K562 (cell line): ENCODE data around the gene CHTF8. TPM values are rescaled to one million over a fixed set of nuclear protein-coding genes. Genes with fewer than 3 reads are reported as not detected.

Experiments used
- BHLHE40 ChIP-seq: IDR thresholded peaks from 2 replicates; pipeline ENCODE4 v1.6.1; 2011; ENCODE audit warnings: low read length, improper control_type of control experiment
- BRCA1 ChIP-seq, 2 experiments: fragments of 450-650 bp in 1 of 2; sonication (generic) in 1 of 2; formaldehyde crosslinking in 1 of 2; IDR thresholded peaks; 2 replicates each; pipeline versions ENCODE4 v1.5.0 to v1.6.1; 2017 to 2020; ENCODE audit warnings: mild to moderate bottlenecking in 1 of 2, missing genetic modification reagents in 1 of 2
- CBX3 ChIP-seq, 2 experiments: IDR thresholded peaks; 1 replicate in 1 of 2; 2 replicates in 1 of 2; pipeline ENCODE4 v1.6.1; 2012; ENCODE audit warnings: inconsistent platforms in 2 of 2, low read length in 2 of 2, borderline replicate concordance in 1 of 2, control low read depth in 1 of 2
- CCAR2 ChIP-seq: fragments of 200-400 bp; formaldehyde crosslinking; IDR thresholded peaks from 2 replicates; pipeline ENCODE4 v1.6.1; 2017; ENCODE audit warnings: mild to moderate bottlenecking, low read depth, low read length
- EWSR1 ChIP-seq: fragments of 450-650 bp; IDR thresholded peaks from 2 replicates; pipeline ENCODE4 v1.6.1; 2018; ENCODE audit warnings: borderline replicate concordance, mild to moderate bottlenecking, low read depth, moderate library complexity; ENCODE audit not compliant: partially characterized antibody
- FOS ChIP-seq: IDR thresholded peaks from 3 replicates; pipeline ENCODE4 v1.6.1; 2011; ENCODE audit not compliant: insufficient read length; ENCODE audit errors: extremely low read depth
- HDAC2 ChIP-seq: fragments of 450-650 bp; IDR thresholded peaks from 2 replicates; pipeline ENCODE4 v1.6.1; 2016; ENCODE audit warnings: mild to moderate bottlenecking
- HDAC6 ChIP-seq: IDR thresholded peaks from 2 replicates; pipeline ENCODE4 v1.6.1; 2012; ENCODE audit warnings: low read depth, mild to moderate bottlenecking, control low read depth, inconsistent platforms, low read length, moderate library complexity
- HDAC8 ChIP-seq: fragments of 450-650 bp; IDR thresholded peaks from 2 replicates; pipeline ENCODE4 v1.6.1; 2016; ENCODE audit warnings: mild to moderate bottlenecking, missing genetic modification characterization, moderate library complexity, missing compliant biosample characterization
- IRF9 ChIP-seq: fragments of 450-650 bp; IDR thresholded peaks from 2 replicates; pipeline ENCODE4 v1.6.1; 2016; ENCODE audit warnings: missing biosample characterization, missing genetic modification characterization
- LEF1 ChIP-seq: fragments of 450-650 bp; IDR thresholded peaks from 2 replicates; pipeline ENCODE4 v1.6.1; 2016; ENCODE audit warnings: mild to moderate bottlenecking
- MAX ChIP-seq: sonication (generic); formaldehyde crosslinking; IDR thresholded peaks from 2 replicates; pipeline ENCODE4 v1.9.0; 2022; ENCODE audit warnings: mild to moderate bottlenecking, missing genetic modification reagents
- POLR2G ChIP-seq: fragments of 200-400 bp; formaldehyde crosslinking; IDR thresholded peaks from 2 replicates; pipeline ENCODE4 v1.6.1; 2017; ENCODE audit warnings: low read depth, mild to moderate bottlenecking, antibody characterized with exemption, low read length, moderate library complexity
- POLR2H ChIP-seq: IDR thresholded peaks from 2 replicates; pipeline ENCODE4 v1.6.1; 2016; ENCODE audit warnings: missing genetic modification characterization, low read depth, mild to moderate bottlenecking, control low read depth, missing compliant biosample characterization, moderate library complexity
- TAF9B ChIP-seq: fragments of 450-650 bp; IDR thresholded peaks from 2 replicates; pipeline ENCODE4 v1.6.1; 2018; ENCODE audit warnings: mild to moderate bottlenecking; ENCODE audit not compliant: partially characterized antibody
- USF2 ChIP-seq: sonication (generic); formaldehyde crosslinking; IDR thresholded peaks from 2 replicates; pipeline ENCODE4 v1.5.0; 2020; ENCODE audit warnings: missing genetic modification reagents
- ZBTB8A ChIP-seq: fragments of 450-650 bp; IDR thresholded peaks from 2 replicates; pipeline ENCODE4 v1.6.1; 2018; ENCODE audit warnings: mild to moderate bottlenecking, moderate library complexity; ENCODE audit not compliant: partially characterized antibody
- ZHX1 ChIP-seq: fragments of 150-350 bp; conservative IDR thresholded peaks from 2 replicates; pipeline ENCODE4 v1.6.1; 2014; ENCODE audit warnings: low read length
- ZNF398 ChIP-seq: fragments of 250-450 bp; sonication (Bioruptor Pico); IDR thresholded peaks from 2 replicates; pipeline ENCODE4 v1.8.0; 2021; ENCODE audit warnings: moderate library complexity, mild to moderate bottlenecking, inconsistent platforms
- polyA plus RNA-seq, 8 experiments: library from polyadenylated mRNA; depleted of rRNA in 4 of 8; stranded (reverse) in 5 of 8; unstranded in 3 of 8; fragments of >200 nt; fragmentation: Nextera tagmentation in 2 of 8; fragmentation: Illumina TruSeq in 1 of 8; extraction: Ambion mirVana in 2 of 8; extraction: Trizol in 1 of 8; gene quantifications; 2 replicates each; pipeline versions ENCODE4 v1.2.1 to v1.2.3, GENCODE V29; 2011 to 2014; ENCODE audit warnings: inconsistent platforms in 1 of 8, missing spikeins in 1 of 8
- total RNA-seq, 7 experiments: library from RNA; depleted of rRNA in 6 of 7; stranded (reverse); fragments of >200 nt in 6 of 7; fragmentation: Illumina TruSeq in 2 of 7; extraction: Trizol in 2 of 7; gene quantifications; 2 replicates each; pipeline versions ENCODE4 v1.2.1 to v1.2.3, GENCODE V29; 2011 to 2021; ENCODE audit warnings: low replicate concordance in 1 of 7

CHTF8 gene
- total and polyA plus RNA-seq, 9 of the 15 experiments (the other 6 are each of a cell fraction or from before 2014, with no cell fraction given), result 20.2 to 199 (median 108) TPM

GRCh38 chr16:69132424-69133252 lies at the start of gene CHTF8, which contains the start of gene UTP4 (continued):
- TF ChIP-seq ZHX1 (no peak), POLR2G (peak; percentile 99), HDAC8 (no peak), ZBTB8A (no peak), CCAR2 (no peak), USF2 (peak; percentile 76), POLR2H (tag) (peak; percentile 84), BRCA1 (IDR thresholded peaks at IDR 0.05) (no peak), BRCA1 (CRISPR knock-in tag; IDR thresholded peaks at IDR 0.05) (no peak), EWSR1 (no peak), IRF9 (tag) (no peak), FOS (no peak), ZNF398 (CRISPR knock-in tag) (no peak), HDAC2 (peak; percentile 75), LEF1 (no peak), MAX (CRISPR knock-in tag) (peak; percentile 96), HDAC6 (no peak), BHLHE40 (peak; percentile 70), TAF9B (peak; percentile 2), CBX3 (IDR thresholded peaks at IDR 0.05; ENCODE audit: borderline replicate concordance in 1 of 2, low read length in 2 of 2) (no peak)
